H9 (cell line): ENCODE data around the gene NRXN2. TPM values are rescaled to one million over a fixed set of nuclear protein-coding genes. Genes with fewer than 3 reads are reported as not detected.
A peak's percentile ranks its signal among the peaks of the same experiment; 100 is the strongest.
"Not testable (repeated sequence)": the region's sequence is repeated elsewhere in the genome, so short reads cannot be mapped to it uniquely, and the experiment has no call there.

Experiments
- DNase-seq: peaks from one replicate; pipeline ENCODE4 v3.0.0-alpha.2; 2017
- H2AFZ ChIP-seq: one replicate; pipeline ENCODE4 v1.6.1; 2013; ENCODE audit warnings: mild to moderate bottlenecking, low read length, control low read depth, moderate library complexity
- H2AK5ac ChIP-seq: 2 replicates; pipeline ENCODE4 v1.6.1; 2013; ENCODE audit warnings: low read length, control low read depth, mixed read lengths; ENCODE audit not compliant: insufficient read length
- H2BK120ac ChIP-seq: one replicate; pipeline ENCODE4 v1.6.1; 2013; ENCODE audit warnings: low read depth, mild to moderate bottlenecking, low read length, control low read depth, inconsistent platforms; ENCODE audit not compliant: poor library complexity, severe bottlenecking
- H2BK12ac ChIP-seq: 2 replicates; pipeline ENCODE4 v1.6.1; 2013; ENCODE audit warnings: low read length, control low read depth, mixed read lengths, low read depth; ENCODE audit not compliant: insufficient read length
- H2BK15ac ChIP-seq: 2 replicates; pipeline ENCODE4 v1.6.1; 2013; ENCODE audit warnings: low read depth, low read length, control low read depth
- H2BK20ac ChIP-seq: one replicate; pipeline ENCODE4 v1.6.1; 2013; ENCODE audit warnings: low read depth, mild to moderate bottlenecking, low read length, control low read depth, inconsistent platforms; ENCODE audit not compliant: poor library complexity, severe bottlenecking
- H2BK5ac ChIP-seq: 2 replicates; pipeline ENCODE4 v1.6.1; 2013; ENCODE audit warnings: low read length, control low read depth, mixed read lengths; ENCODE audit not compliant: insufficient read length
- H3K14ac ChIP-seq: 2 replicates; pipeline ENCODE4 v1.6.1; 2013; ENCODE audit warnings: low read length, control low read depth; ENCODE audit not compliant: insufficient read depth
- H3K18ac ChIP-seq: 2 replicates; pipeline ENCODE4 v1.6.1; 2013; ENCODE audit warnings: low read depth, mild to moderate bottlenecking, mixed read lengths, low read length, control low read depth; ENCODE audit not compliant: insufficient read length
- H3K23ac ChIP-seq: 2 replicates; pipeline ENCODE4 v1.6.1; 2013; ENCODE audit warnings: low read length, control low read depth, mixed read lengths, low read depth; ENCODE audit not compliant: insufficient read length
- H3K23me2 ChIP-seq: 2 replicates; pipeline ENCODE4 v1.6.1; 2013; ENCODE audit warnings: low read depth, mild to moderate bottlenecking, mixed read lengths, low read length, control low read depth; ENCODE audit not compliant: insufficient read length, poor library complexity, severe bottlenecking
- H3K27ac ChIP-seq: 2 replicates; pipeline ENCODE4 v1.5.1; 2013; ENCODE audit warnings: low read length, control low read depth, mixed read lengths, low read depth; ENCODE audit not compliant: insufficient read length
- H3K27me3 ChIP-seq: 2 replicates; pipeline ENCODE4 v1.6.1; 2013; ENCODE audit warnings: low read length, control low read depth, inconsistent platforms; ENCODE audit not compliant: insufficient read depth
- H3K4ac ChIP-seq: 2 replicates; pipeline ENCODE4 v1.6.1; 2013; ENCODE audit warnings: low read depth, mild to moderate bottlenecking, control low read depth, inconsistent platforms, low read length, moderate library complexity
- H3K4me1 ChIP-seq: 2 replicates; pipeline ENCODE4 v1.6.1; 2013; ENCODE audit warnings: low read length, control low read depth, inconsistent platforms; ENCODE audit not compliant: insufficient read depth
- H3K4me2 ChIP-seq: 2 replicates; pipeline ENCODE4 v1.6.1; 2013; ENCODE audit warnings: low read length, control low read depth, mixed read lengths; ENCODE audit not compliant: insufficient read length, insufficient read depth
- H3K56ac ChIP-seq: 2 replicates; pipeline ENCODE4 v1.6.1; 2013; ENCODE audit warnings: low read depth, mild to moderate bottlenecking, mixed read lengths, low read length, control low read depth; ENCODE audit not compliant: insufficient read length
- H3K79me1 ChIP-seq: 2 replicates; pipeline ENCODE4 v1.6.1; 2013; ENCODE audit warnings: low read depth, mild to moderate bottlenecking, moderate library complexity, low read length, control low read depth, inconsistent platforms; ENCODE audit not compliant: insufficient read depth, poor library complexity, severe bottlenecking
- H3K79me2 ChIP-seq: 2 replicates; pipeline ENCODE4 v1.6.1; 2013; ENCODE audit warnings: low read length, control low read depth, inconsistent platforms; ENCODE audit not compliant: insufficient read depth
- H3K9ac ChIP-seq: 2 replicates; pipeline ENCODE4 v1.6.1; 2013; ENCODE audit warnings: low read length, control low read depth, mixed read lengths; ENCODE audit not compliant: insufficient read length; ENCODE audit errors: extremely low read depth
- H3K9me3 ChIP-seq: one replicate; pipeline ENCODE4 v1.6.1; 2013; ENCODE audit warnings: low read depth, low read length, inconsistent platforms; ENCODE audit not compliant: control insufficient read depth
- H3T11ph ChIP-seq: one replicate; pipeline ENCODE4 v1.6.1; 2013; ENCODE audit warnings: mild to moderate bottlenecking, low read length, control low read depth, inconsistent platforms
- H4K20me1 ChIP-seq: one replicate; pipeline ENCODE4 v1.6.1; 2013; ENCODE audit not compliant: control insufficient read depth, insufficient read length, insufficient read depth
- H4K5ac ChIP-seq: 2 replicates; pipeline ENCODE4 v1.6.1; 2013; ENCODE audit warnings: low read depth, mild to moderate bottlenecking, mixed read lengths, low read length, control low read depth; ENCODE audit not compliant: insufficient read length
- H4K8ac ChIP-seq: replicated peaks from 2 replicates; pipeline ENCODE4 v1.6.1; 2013; ENCODE audit warnings: low read length, control low read depth, mixed read lengths, low read depth; ENCODE audit not compliant: insufficient read length
- H4K91ac ChIP-seq: 2 replicates; pipeline ENCODE4 v1.6.1; 2013; ENCODE audit warnings: low read depth, mild to moderate bottlenecking, moderate library complexity, mixed read lengths, low read length, control low read depth; ENCODE audit not compliant: insufficient read length
- H3K27ac Mint-ChIP-seq, 3 experiments: 2 replicates in 2 of 3; 3 replicates in 1 of 3; pipeline ENCODE4 v1.8.0; 2020 to 2021; ENCODE audit warnings: mixed read lengths in 3 of 3, mild to moderate bottlenecking in 1 of 3, moderate library complexity in 1 of 3
- H3K27me3 Mint-ChIP-seq: 2 replicates; pipeline ENCODE4 v1.8.0; 2021; ENCODE audit warnings: low read depth, mild to moderate bottlenecking, moderate library complexity, mixed read lengths
- H3K36me3 Mint-ChIP-seq, 3 experiments: 2 replicates in 2 of 3; 3 replicates in 1 of 3; pipeline ENCODE4 v1.8.0; 2020 to 2021; ENCODE audit warnings: low read depth in 3 of 3, mixed read lengths in 3 of 3; ENCODE audit not compliant: insufficient read depth in 1 of 3
- H3K4me1 Mint-ChIP-seq, 2 experiments: 2 replicates each; pipeline ENCODE4 v1.8.0; 2020; ENCODE audit warnings: mixed read lengths in 2 of 2
- H3K4me3 Mint-ChIP-seq, 2 experiments: 2 replicates in 1 of 2; 3 replicates in 1 of 2; pipeline ENCODE4 v1.8.0; 2020 to 2021; ENCODE audit warnings: mild to moderate bottlenecking in 2 of 2, mixed read lengths in 2 of 2, moderate library complexity in 1 of 2
- H3K9me3 Mint-ChIP-seq, 2 experiments: 2 replicates in 1 of 2; 3 replicates in 1 of 2; pipeline ENCODE4 v1.8.0; 2020; ENCODE audit warnings: mild to moderate bottlenecking in 2 of 2, mixed read lengths in 2 of 2, moderate library complexity in 1 of 2
- CTCF ChIP-seq: fragments of 200-600 bp; sonication (generic); conservative IDR thresholded peaks from 3 replicates; pipeline ENCODE4 v1.8.0; 2021; ENCODE audit warnings: antibody characterized with exemption, mild to moderate bottlenecking
- WGBS: extraction: QIAGEN DNeasy Blood & Tissue Kit; methylation state at CpG from one replicate; pipeline ENCODE4 v1.1.7; 2013; ENCODE audit warnings: missing lambda C conversion rate, low lambda C conversion rate, mixed read lengths; ENCODE audit not compliant: insufficient read length; ENCODE audit errors: extremely low coverage; 5-methylcytosine and 5-hydroxymethylcytosine counted together
- total RNA-seq: library from RNA; stranded (reverse); gene quantifications from 2 replicates; pipeline ENCODE4 v1.2.1, GENCODE V29; 2021

The NRXN2 gene
- total RNA-seq, 1 experiment from 2014 or later, result 3.9 TPM

- Histone ChIP-seq H2BK5ac (no peak overlapping the region), H2BK120ac (no peak overlapping the region), H3T11ph (no peak overlapping the region), H2AK5ac (no peak overlapping the region), H4K8ac (no peak overlapping the region), H3K4me1 (no peaks in the 10 kb centered on the region), H3K9me3 (no peaks in the 10 kb centered on the region), H2BK12ac (no peak overlapping the region), H3K4me2 (no peak overlapping the region), H2AFZ (no peak overlapping the region), H3K9ac (no peak overlapping the region), H3K56ac (no peak overlapping the region), H3K14ac (no peak overlapping the region), H3K79me1 (no peaks in the 10 kb centered on the region), H4K20me1 (no peaks in the 10 kb centered on the region), H2BK20ac (no peak overlapping the region), H3K27ac (no peak overlapping the region), H3K79me2 (no peaks in the 10 kb centered on the region), H3K18ac (no peak overlapping the region), H3K23ac (no peak overlapping the region), H3K23me2 (no peaks in the 10 kb centered on the region), H3K4ac (no peak overlapping the region), H4K91ac (no peak overlapping the region), H4K5ac (no peak overlapping the region), H3K27me3 (no peaks in the 10 kb centered on the region), H2BK15ac (no peak overlapping the region)
- DNase-seq, result no peak
- no peak for TF ChIP-seq CTCF
- Mint-ChIP-seq H3K9me3 (peaks cover 0 to 4% of the 10 kb centered on the region in 2 experiments; a peak in 3 of 5 replicates), H3K4me3 (no peak overlapping the region), H3K4me1 (no peaks in the 10 kb centered on the region), H3K27me3 (peaks cover 12% of the 10 kb centered on the region), H3K36me3 (no peaks in the 10 kb centered on the region), H3K27ac (peak overlapping the region in 1 of 3 experiments; percentile 23; a peak in 2 of 7 replicates)
- no CpG with 5 or more reads among the region's 13 CpGs for WGBS
Observed at GRCh38 chr11:64597671-64598101, 125.3 kb downstream of the NRXN2 start.

- H3K27ac ChIP-seq, H3K14ac ChIP-seq, H2BK5ac ChIP-seq, H3K79me2 ChIP-seq, H3K27me3 ChIP-seq, H3K9me3 Mint-ChIP-seq, H3K4me1 ChIP-seq, H2BK12ac ChIP-seq, H3K4me1 Mint-ChIP-seq, H4K20me1 ChIP-seq, H2AK5ac ChIP-seq, H2BK120ac ChIP-seq, H3K9me3 ChIP-seq, H3K9ac ChIP-seq, H2AFZ ChIP-seq, H3K56ac ChIP-seq, H4K5ac ChIP-seq, H2BK20ac ChIP-seq, H3T11ph ChIP-seq, H3K79me1 ChIP-seq, H3K4me3 Mint-ChIP-seq, H4K91ac ChIP-seq, H3K36me3 Mint-ChIP-seq, H3K4me2 ChIP-seq, H3K23ac ChIP-seq, H4K8ac ChIP-seq, H3K23me2 ChIP-seq, H2BK15ac ChIP-seq, DNase-seq, H3K18ac ChIP-seq, H3K4ac ChIP-seq, H3K27ac Mint-ChIP-seq: not testable (repeated sequence)
- WGBS, result 95% methylated on average over 1 of the region's 1 CpG
- H3K27me3 Mint-ChIP-seq, result peaks cover 16% of the 10 kb centered on the region
Observed at GRCh38 chr11:64595922-64596321, 127.1 kb downstream of the NRXN2 start.
